Uterus (tissue), 4 donors: ENCODE results near the gene GTF2A2. TPM values are rescaled to one million over a fixed set of nuclear protein-coding genes. Genes with fewer than 3 reads are reported as not detected.

Experiments
- DNase-seq, 2 donors: peaks; one replicate each; pipeline ENCODE4 v3.0.0-alpha.2; 2019 to 2020
- H3K27ac ChIP-seq, 2 donors: fragments of 200-600 bp; sonication (generic); 1 replicate in 1 of 2; 2 replicates in 1 of 2; pipeline ENCODE4 v1.5.1; 2016 to 2018
- H3K27me3 ChIP-seq, 2 donors: fragments of 200-600 bp; sonication (generic); one replicate each; pipeline ENCODE4 v1.5.1; 2018 to 2019; ENCODE audit warnings: control low read depth in 1 of 2
- H3K36me3 ChIP-seq, 2 donors: fragments of 200-600 bp; sonication (generic); one replicate each; pipeline ENCODE4 v1.5.1; 2019; ENCODE audit warnings: control low read depth in 1 of 2
- H3K4me1 ChIP-seq, 2 donors: fragments of 200-600 bp; sonication (generic); one replicate each; pipeline ENCODE4 v1.5.1; 2018 to 2019; ENCODE audit warnings: control low read depth in 1 of 2
- H3K4me3 ChIP-seq, 2 donors: fragments of 200-600 bp; sonication (generic); 1 replicate in 1 of 2; 2 replicates in 1 of 2; pipeline ENCODE4 v1.5.1; 2018 to 2019; ENCODE audit warnings: mild to moderate bottlenecking in 1 of 2
- H3K9me3 ChIP-seq, 2 donors: fragments of 200-600 bp; sonication (generic); one replicate each; pipeline ENCODE4 v1.5.1; 2019; ENCODE audit warnings: control low read depth in 1 of 2
- CTCF ChIP-seq, 4 experiments: fragments of 200-600 bp in 2 of 4; fragments of 450-650 bp in 2 of 4; sonication (generic) in 2 of 4; IDR thresholded peaks; one replicate each; pipeline ENCODE4 v1.5.1; 2016 to 2019; ENCODE audit warnings: antibody characterized with exemption in 4 of 4, mild to moderate bottlenecking in 2 of 4, moderate library complexity in 1 of 4
- POLR2A ChIP-seq, 2 donors: fragments of 450-650 bp; IDR thresholded peaks; one replicate each; pipeline ENCODE4 v1.6.1; 2016; ENCODE audit warnings: antibody characterized with exemption in 2 of 2, mild to moderate bottlenecking in 1 of 2, moderate library complexity in 1 of 2
- intact Hi-C: fragments of 100-400 bp; cut with DNase I; formaldehyde crosslinking; loops from one replicate; pipeline ENCODE4 v1.15.1; 2023; ENCODE audit warnings: low total_unique reads
- total RNA-seq, 4 donors: library from RNA; depleted of rRNA in 3 of 4; stranded (reverse); fragments of >200 nt in 3 of 4; gene quantifications; one replicate each; pipeline versions ENCODE4 v1.1.0 to v1.2.4, GENCODE V29; 2014 to 2023
- donor health status: DM: yes; HTN: yes; CAD: no.

The GTF2A2 gene
- total RNA-seq, 4 donors from 2014 or later: 15.9 to 78.9 (median 49.5) TPM

DNA sequence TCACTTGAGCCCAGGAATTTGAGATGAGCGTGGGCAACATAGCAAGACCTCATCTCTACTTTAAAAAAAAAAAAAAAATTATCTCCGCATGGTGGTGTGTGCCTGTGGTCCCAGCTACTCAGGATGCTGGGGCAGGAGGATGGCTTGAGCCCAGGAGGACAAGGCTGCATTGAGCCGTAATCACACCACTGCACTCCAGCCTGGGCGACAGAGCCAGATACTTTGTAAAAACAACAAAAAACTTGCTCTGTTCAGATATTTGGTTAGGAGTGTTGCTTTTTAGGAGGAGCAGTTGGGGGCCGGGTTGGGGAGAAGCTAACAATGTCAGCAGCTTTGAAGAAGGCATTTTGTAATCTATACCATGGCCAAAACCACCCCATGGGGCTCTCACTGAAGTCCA is 41.7 kb downstream of the GTF2A2 start:
- no peaks in the 10 kb centered on the region for H3K9me3 ChIP-seq
- TF ChIP-seq POLR2A (IDR thresholded peaks at IDR 0.05) (no peak), CTCF (IDR thresholded peaks at IDR 0.05) (no peak)

DNA sequence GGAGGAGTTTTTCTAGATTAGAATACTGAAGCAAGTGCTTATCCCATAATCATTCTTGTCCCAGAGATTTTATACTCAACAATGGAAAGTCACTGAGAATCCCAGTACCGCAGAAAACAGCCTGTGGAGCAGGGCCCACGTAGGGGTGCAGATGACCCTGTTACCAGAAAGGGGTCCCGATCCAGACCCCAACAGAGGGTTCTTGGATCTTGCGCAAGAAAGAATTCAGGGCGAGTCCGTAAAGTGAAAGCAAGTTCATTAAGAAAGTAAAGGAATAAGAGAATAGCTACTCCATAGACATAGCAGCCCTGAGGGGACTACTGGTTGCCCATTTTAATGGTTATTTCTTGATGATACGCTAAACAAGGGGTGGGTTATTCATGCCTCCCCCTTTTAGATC is 43.2 kb downstream of the GTF2A2 start:
- Histone ChIP-seq H3K36me3 (no peaks in the 10 kb centered on the region), H3K4me1 (no peaks in the 10 kb centered on the region), H3K4me3 (no peak overlapping the region), H3K9me3 (no peaks in the 10 kb centered on the region), H3K27me3 (no peaks in the 10 kb centered on the region), H3K27ac (no peak overlapping the region)
- intact Hi-C loops: no loop called here
- TF ChIP-seq POLR2A (IDR thresholded peaks at IDR 0.05) (no peak), CTCF (IDR thresholded peaks at IDR 0.05) (no peak)
- no peak for DNase-seq

More for the DNA sequence above, 41.7 kb downstream of the GTF2A2 start:
- Histone ChIP-seq H3K27me3 (no peaks in the 10 kb centered on the region), H3K27ac (no peak overlapping the region), H3K36me3 (no peaks in the 10 kb centered on the region), H3K4me3 (no peak overlapping the region), H3K4me1 (no peaks in the 10 kb centered on the region)
- DNase-seq: no peak
- intact Hi-C loops: no loop called here

- no peak for TF ChIP-seq POLR2A (IDR thresholded peaks at IDR 0.05)
- no peak for TF ChIP-seq CTCF (IDR thresholded peaks at IDR 0.05)
- H3K36me3 ChIP-seq: no peaks in the 10 kb centered on the region
- intact Hi-C loops: no loop called here
Observed at GRCh38 chr15:59611276-59612260, 45.7 kb downstream of the GTF2A2 start, which contains the start of gene GCNT3. Gene GCNT3 (plus strand): TSS chr15:59611783. CDS start chr15:59618239, 6,456 bp downstream.

GRCh38 chr15:59609730-59610712 is 47.3 kb downstream of the GTF2A2 start:
- Histone ChIP-seq H3K4me1 (no peaks in the 10 kb centered on the region), H3K9me3 (no peaks in the 10 kb centered on the region), H3K27ac (no peak overlapping the region), H3K36me3 (no peaks in the 10 kb centered on the region), H3K27me3 (no peaks in the 10 kb centered on the region), H3K4me3 (no peak overlapping the region)
- no peak for DNase-seq
- TF ChIP-seq CTCF (IDR thresholded peaks at IDR 0.05) (no peak), POLR2A (IDR thresholded peaks at IDR 0.05) (no peak)
- intact Hi-C loops: no loop called here

More at GRCh38 chr15:59611276-59612260, 45.7 kb downstream of the GTF2A2 start, which contains the start of gene GCNT3:
- Histone ChIP-seq H3K9me3 (no peaks in the 10 kb centered on the region), H3K27me3 (no peaks in the 10 kb centered on the region), H3K4me3 (no peak within 1 kb of the TSS), H3K4me1 (no peaks in the 10 kb centered on the region), H3K27ac (no peak within 1 kb of the TSS)
- DNase-seq: no peak
